GM18951 (cell line): ENCODE results near the gene IQSEC3.
"Not testable (repeated sequence)": the region's sequence is repeated elsewhere in the genome, so short reads cannot be mapped to it uniquely, and the experiment has no call there.

Experiments used
- POLR2A ChIP-seq: IDR thresholded peaks from 4 replicates; pipeline ENCODE4 v1.6.1; 2011; ENCODE audit warnings: mild to moderate bottlenecking; ENCODE audit not compliant: insufficient read length, insufficient read depth; ENCODE audit errors: extremely low read depth
- in situ Hi-C: fragments of 300-500 bp; cut with MboI; formaldehyde crosslinking; loops from one replicate; pipeline ENCODE4 v1.12.0; 2022; ENCODE audit warnings: low sequenced_read_pairs, mixed read lengths, inconsistent platforms; ENCODE audit not compliant: unreplicated experiment

The IQSEC3 gene

GRCh38 chr12:66428-66781 is at the start of gene IQSEC3:
Gene IQSEC3 (plus strand): TSS chr12:66767. CDS start chr12:66883, 116 bp downstream.
- in situ Hi-C loops = not testable (repeated sequence)

DNA sequence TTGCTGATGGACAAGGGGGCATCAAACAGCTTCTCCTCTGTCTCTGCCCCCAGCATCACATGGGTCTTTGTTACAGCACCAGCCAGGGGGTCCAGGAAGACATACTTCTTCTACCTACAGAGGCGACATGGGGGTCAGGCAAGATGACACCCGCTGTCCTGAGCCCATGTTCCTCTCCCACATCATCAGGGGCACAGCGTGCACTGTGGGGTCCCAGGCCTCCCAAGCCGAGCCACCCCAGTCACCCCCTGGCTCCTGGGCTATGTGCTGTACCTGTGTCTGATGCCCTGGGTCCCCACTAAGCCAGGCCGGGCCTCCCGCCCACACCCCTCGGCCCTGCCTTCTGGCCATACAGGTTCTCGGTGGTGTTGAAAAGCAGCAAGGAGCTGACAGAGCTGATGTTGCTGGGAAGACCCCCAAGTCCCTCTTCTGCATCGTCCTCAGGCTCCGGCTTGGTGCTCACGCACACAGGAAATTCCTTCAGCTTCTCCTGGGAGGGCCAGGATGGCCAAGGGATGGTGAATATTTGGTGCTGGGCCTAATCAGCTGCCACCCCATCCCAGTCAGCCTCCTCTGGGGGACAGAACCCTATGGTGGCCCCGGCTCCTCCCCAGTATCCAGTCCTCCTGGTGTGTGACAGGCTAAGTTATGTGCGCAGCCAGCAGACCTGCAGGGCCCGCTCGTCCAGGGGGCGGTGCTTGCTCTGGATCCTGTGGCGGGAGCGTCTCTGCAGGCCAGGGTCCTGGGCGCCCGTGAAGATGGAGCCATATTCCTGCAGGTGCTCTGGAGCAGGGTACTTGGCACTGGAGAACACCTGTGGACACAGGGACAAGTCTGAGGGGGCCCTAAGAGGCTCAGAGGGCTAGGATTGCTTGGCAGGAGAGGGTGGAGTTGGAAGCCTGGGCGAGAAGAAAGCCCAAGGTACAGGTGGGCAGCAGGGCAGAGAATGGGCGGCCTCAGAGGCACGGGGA is 48.9 kb upstream of the IQSEC3 start:
- in situ Hi-C loops = not testable (repeated sequence)

DNA sequence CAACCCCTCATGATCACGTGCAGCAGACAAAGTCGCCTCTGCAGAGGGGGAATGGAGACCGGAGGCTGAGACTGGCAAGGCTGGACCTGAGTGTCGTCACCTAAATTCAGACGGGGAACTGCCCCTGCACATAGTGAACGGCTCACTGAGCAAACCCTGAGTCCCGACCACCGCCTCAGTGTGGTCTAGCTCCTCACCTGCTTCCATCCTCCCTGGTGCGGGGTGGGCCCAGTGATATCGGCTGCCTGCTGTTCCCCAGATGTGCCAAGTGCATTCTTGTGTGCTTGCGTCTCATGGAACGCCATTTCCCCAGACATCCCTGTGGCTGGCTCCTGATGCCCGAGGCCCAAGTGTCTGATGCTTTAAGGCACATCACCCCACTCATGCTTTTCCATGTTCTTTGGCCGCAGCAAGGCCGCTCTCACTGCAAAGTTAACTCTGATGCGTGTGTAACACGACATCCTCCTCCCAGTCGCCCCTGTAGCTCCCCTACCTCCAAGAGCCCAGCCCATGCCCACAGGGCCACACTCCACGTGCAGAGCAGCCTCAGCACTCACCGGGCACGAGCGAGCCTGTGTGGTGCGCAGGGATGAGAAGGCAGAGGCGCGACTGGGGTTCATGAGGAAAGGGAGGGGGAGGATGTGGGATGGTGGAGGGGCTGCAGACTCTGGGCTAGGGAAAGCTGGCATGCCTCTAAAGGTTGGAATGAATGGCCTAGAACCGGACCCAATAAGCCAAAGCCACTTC is 47.6 kb upstream of the IQSEC3 start:
- in situ Hi-C loops = not testable (repeated sequence)

DNA sequence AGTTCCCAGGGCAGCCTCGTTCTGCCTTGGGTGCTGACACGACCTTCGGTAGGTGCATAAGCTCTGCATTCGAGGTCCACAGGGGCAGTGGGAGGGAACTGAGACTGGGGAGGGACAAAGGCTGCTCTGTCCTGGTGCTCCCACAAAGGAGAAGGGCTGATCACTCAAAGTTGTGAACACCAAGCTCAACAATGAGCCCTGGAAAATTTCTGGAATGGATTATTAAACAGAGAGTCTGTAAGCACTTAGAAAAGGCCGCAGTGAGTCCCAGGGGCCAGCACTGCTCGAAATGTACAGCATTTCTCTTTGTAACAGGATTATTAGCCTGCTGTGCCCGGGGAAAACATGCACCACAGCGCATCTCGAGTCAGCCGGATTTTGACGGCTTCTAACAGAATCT is 46.7 kb upstream of the IQSEC3 start:
- in situ Hi-C loops = not testable (repeated sequence)

GRCh38 chr12:20757-21156 is 45.8 kb upstream of the IQSEC3 start:
- TF ChIP-seq POLR2A = no peak
- in situ Hi-C loops = no loop called here

DNA sequence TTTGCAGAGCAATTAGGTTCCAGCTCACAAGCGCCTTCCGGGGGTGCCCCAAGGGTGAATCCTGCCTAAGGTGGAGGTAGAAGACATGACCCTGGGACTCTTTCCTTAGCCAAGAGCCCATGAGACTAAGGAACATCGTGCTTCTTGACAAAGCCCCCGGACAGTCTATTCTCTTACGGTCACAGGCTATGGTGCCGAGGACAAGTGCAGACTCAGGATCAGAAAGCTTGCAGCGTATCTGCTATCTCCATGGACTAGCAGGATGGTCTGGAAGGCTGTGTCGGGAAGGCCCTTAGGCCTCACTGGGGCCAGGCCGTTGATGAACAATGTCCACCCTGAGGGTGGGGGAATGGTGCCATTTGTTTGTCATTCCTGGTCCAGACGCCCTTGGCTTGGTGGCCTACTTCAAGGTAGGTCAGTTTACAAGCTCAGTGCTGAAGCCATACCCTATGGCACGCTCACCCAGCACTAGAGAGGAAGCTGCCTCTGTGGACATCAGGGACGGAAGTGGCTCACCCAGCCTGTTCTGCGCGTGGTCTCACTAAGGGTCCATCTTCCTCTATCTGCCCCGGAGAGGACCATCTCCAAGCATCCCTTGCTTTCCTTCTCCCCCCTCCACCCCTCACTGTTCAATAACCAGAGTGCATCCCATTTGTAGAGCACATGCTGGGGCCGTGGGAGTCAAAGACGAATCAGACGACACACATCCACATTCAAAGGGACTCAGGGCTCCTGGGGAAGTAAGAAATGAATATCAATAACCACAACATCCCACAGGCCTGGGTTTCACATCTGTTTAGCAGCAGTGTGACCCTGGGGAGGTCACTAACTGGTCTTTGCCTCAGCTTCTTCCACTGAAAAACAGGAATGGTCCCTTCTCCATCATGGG is 45.0 kb upstream of the IQSEC3 start:
- in situ Hi-C loops = no loop called here

DNA sequence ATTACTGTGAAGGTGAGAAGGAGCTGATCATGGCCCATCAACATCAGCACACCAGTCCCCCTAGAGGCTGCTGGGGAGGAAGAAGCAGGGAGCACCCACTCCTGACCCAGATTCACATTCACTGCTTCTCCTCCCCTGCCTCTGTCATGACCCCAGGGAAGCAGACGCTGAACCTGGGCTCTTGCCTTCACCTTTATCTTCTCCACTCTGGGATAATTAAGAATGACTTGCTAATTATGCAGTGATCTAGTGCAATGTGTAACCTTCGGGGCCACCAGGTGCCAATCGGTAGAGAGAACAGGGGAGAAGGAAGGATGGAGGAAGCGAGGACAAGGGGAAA is 44.4 kb upstream of the IQSEC3 start:
- in situ Hi-C loops = no loop called here

More for the DNA sequence above, 45.0 kb upstream of the IQSEC3 start:
- TF ChIP-seq POLR2A = no peak

DNA sequence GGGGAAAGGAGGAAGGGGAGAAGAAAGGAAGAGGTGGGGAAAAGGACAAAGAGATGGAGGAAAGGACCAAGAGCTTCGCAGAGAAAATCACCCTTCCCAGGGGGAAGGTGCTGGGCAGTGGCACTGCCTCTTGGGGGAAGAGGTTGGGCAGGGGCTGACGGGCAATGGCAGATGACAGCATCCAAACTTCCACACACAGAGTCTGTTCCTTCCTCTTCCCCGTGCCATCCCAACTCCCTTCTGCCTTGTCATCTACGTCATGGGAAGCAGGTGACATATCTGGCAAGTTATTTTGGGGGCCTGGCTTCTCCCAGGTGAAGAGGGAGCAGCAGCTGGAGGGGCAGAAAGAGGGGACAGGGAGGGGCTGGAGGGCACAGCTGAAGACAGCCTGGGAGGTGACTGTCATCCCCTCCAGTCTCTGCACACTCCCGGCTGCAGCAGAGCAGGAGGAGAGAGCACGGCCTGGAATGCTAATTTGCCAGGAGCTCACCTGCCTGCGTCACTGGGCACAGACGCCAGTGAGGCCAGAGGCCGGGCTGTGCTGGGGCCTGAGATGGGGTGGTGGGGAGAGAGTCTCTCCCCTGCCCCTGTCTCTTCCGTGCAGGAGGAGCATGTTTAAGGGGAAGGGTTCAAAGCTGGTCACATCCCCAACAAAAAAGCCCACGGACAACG is 43.9 kb upstream of the IQSEC3 start:
- TF ChIP-seq POLR2A = no peak
- in situ Hi-C loops = no loop called here

More for the DNA sequence above, 44.4 kb upstream of the IQSEC3 start:
- no peak for TF ChIP-seq POLR2A

DNA sequence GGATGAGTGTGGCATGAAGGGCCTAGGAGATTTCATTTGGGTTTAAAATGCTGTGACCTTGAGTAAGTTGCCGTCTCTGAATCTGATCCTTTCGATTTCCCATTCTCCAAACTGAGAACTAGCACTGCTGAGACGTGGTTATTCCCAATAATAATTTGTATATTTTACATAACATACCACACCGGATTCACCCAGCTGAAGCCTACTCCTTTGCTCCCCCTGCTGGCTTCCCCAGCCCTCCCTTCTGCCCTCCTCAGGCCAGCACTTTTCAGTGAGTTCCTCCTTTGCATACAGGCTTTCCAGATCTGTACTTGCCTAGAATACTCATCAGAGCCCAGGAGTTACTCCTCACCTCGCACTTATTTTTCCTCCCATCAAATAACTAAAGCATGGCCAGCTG is 38.7 kb upstream of the IQSEC3 start:
- in situ Hi-C loops = not testable (repeated sequence)

- in situ Hi-C loops = not testable (repeated sequence)
These were observed 27.8 kb upstream of the IQSEC3 start for GRCh38 chr12:38775-39174.

DNA sequence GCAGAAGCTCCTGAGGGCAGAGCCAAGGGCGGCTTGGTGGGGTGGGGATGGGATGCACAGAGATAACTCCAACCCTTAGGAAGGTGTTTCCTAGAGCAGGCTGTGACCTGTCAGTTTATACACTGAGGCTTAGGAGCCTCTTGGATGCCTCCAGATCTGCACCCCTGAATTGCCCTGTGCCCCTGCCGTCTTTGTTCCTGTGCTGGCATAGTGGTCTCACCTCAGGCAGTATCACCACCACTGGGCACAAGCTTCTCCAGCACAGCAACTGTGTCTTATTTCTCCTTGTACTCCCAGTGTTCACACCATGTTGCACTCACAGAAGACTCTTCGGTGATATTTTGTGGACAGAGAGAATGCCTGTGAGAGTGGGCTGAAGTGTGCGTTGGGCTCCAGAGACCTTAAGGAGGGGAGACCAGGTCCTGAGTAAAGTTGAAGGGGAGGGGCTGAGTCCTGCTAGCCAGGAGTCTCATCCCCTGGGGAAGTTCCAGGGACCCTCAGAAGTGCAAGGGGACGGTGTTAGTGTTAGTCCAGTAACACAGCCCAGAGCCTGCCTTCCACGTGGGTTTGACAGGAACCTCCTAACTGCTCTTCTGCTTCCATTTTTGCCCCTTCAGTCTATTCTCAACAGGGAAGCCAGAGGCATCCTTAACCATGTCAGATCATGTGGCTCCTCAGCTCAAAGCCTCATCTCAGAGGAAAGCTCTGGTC is 26.9 kb upstream of the IQSEC3 start:
- in situ Hi-C loops = not testable (repeated sequence)

GRCh38 chr12:44352-44751 is 22.2 kb upstream of the IQSEC3 start:
- in situ Hi-C loops = not testable (repeated sequence)

GRCh38 chr12:45235-45990 is 21.2 kb upstream of the IQSEC3 start:
- in situ Hi-C loops = not testable (repeated sequence)

DNA sequence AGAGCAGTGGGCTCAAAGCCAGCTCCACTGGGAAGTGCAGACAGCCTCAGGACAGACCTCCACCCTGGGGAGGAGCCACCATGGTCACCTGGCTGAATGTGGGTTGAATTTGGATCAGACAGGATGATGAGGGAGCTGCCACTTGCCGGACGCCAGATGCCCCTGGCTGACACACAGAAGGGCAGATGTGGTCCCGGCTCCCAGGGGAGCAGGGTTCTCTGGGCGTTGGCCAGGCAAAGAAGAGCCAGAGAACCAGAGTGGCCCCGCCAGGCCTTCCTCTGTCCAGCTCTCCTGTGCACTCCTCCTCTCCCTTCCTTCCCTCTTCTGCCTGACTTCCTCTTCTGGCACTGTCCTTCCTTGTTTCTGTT is 20.6 kb upstream of the IQSEC3 start:
- in situ Hi-C loops = not testable (repeated sequence)

DNA sequence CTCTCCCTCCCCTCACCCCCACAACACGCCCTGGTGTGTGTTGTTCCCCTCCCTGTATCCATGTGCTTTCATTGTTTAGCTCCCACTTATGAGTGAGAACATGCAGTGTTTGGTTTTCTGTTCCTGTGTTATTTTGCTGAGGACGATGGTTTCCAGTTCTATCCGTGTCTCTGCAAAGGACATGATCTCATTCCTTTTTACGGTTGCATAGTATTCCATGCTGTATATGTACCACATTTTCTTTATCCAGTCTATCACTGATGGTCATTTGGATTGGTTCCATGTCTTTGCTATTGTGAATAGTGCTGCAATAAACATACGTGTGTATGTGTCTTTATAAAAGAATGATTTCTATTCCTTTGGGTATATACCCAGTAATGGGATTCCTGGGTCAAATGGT is 20.0 kb upstream of the IQSEC3 start:
- in situ Hi-C loops = not testable (repeated sequence)

DNA sequence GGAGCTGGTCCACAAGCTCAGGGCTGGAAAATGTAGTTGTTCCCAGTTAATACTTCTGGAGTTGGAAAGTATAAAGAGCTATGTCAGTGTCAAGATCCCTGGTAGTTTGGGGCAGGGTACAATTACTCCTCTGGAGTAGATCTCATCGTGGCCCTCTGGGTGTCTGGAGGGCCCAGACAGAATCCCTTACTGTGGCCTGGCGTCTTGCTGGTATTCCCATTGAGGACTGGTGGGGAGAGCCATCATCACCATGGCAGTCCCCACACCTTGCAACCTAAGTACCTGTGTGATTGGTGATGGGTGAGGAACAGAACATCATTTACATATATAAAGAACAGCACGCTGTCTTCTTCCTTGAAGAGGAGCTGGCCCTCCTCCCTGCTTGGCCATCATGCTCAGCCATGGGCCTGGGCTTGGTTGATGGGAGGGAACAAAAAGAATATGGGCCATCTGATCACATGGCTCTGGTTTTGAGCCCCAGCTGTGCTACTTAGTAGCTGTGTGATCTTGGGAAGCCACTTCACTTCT is 18.8 kb upstream of the IQSEC3 start:
- in situ Hi-C loops = not testable (repeated sequence)

DNA sequence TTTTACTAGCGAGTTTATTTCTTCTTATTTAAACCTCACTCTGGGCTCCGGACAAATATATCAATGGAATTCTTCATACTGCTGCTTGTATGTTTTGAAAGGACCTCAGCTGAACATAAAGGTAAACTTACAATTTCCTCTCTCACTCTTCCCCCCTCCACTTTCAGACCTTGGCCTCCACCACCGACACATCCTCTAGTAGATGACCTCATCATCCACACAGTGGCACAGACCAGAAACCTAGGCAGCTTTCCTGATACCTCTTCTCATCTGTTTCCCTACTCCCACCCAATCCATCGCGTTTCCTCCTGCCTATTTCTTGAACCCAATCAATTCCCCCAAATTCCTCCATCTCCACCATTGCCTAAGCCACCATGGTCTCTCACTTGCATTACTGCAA is 17.4 kb upstream of the IQSEC3 start:
- in situ Hi-C loops = not testable (repeated sequence)

DNA sequence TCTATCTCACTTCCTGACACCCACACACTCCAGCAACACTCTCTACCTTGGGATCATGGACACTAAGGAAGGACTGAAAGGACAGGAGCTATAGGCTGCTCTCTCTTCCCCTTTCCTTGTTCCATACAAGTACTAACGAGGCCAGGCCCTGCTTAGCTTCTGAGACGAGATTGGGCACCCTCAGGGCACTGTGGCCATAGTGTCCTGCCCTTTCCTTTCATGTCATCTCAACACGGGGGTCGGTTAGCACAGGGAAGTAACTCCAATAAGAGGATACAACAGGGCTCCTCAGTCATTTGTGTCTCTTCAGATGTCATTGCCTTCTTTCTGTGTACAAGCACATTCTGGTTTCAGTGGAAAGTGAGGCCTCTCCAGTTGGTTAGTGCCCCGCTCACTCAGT is 15.5 kb upstream of the IQSEC3 start:
- in situ Hi-C loops = not testable (repeated sequence)
